DND-41 (cell line): Measurements from ENCODE around the gene IDH3A.

ENCODE experiments used
- ATAC-seq: fragments of 200-7000 bp; cut with Tn5 transposase; 3 replicates; pipeline ENCODE4 v1.9.1; 2021; ENCODE audit warnings: low read depth; ENCODE audit not compliant: insufficient read depth
- DNase-seq: peaks from one replicate; pipeline ENCODE4 v3.0.0-alpha.2; 2020
- H2AFZ ChIP-seq: 2 replicates; pipeline ENCODE4 v1.6.0; 2012; ENCODE audit warnings: low read depth, low read length
- H3K27ac ChIP-seq: 2 replicates; pipeline ENCODE4 v1.5.1; 2012; ENCODE audit warnings: low read length, inconsistent platforms
- H3K27me3 ChIP-seq: fragments of 200-600 bp; sonication (generic); 2 replicates; pipeline ENCODE4 v1.6.0; 2012; ENCODE audit warnings: low read length, mild to moderate bottlenecking, inconsistent platforms; ENCODE audit not compliant: insufficient read depth, poor library complexity
- H3K36me3 ChIP-seq: 2 replicates; pipeline ENCODE4 v1.5.1; 2012; ENCODE audit warnings: low read length, inconsistent platforms; ENCODE audit not compliant: insufficient read depth
- H3K4me1 ChIP-seq: 2 replicates; pipeline ENCODE4 v1.5.1; 2012; ENCODE audit warnings: mild to moderate bottlenecking, low read length; ENCODE audit not compliant: insufficient read depth
- H3K4me2 ChIP-seq: 2 replicates; pipeline ENCODE4 v1.6.0; 2012; ENCODE audit warnings: mild to moderate bottlenecking, moderate library complexity, low read length, inconsistent platforms; ENCODE audit not compliant: insufficient read depth
- H3K4me3 ChIP-seq, 2 experiments: fragments of 200-600 bp in 1 of 2; shearing (Covaris generic) in 1 of 2; 2 replicates each; pipeline ENCODE4 v1.5.1; 2012 to 2016; ENCODE audit warnings: inconsistent platforms in 2 of 2, low read length in 2 of 2, mild to moderate bottlenecking in 2 of 2, low read depth in 1 of 2, moderate library complexity in 1 of 2
- H3K79me2 ChIP-seq: 2 replicates; pipeline ENCODE4 v1.6.0; 2012; ENCODE audit warnings: low read length, inconsistent platforms; ENCODE audit not compliant: insufficient read depth
- H3K9ac ChIP-seq: 2 replicates; pipeline ENCODE4 v1.6.0; 2012; ENCODE audit warnings: low read depth, mild to moderate bottlenecking, inconsistent platforms, low read length, moderate library complexity
- H3K9me3 ChIP-seq: 2 replicates; pipeline ENCODE4 v1.5.1; 2012; ENCODE audit warnings: low read length, moderate library complexity, mild to moderate bottlenecking, inconsistent platforms; ENCODE audit not compliant: insufficient read depth, severe bottlenecking
- H4K20me1 ChIP-seq: 2 replicates; pipeline ENCODE4 v1.6.0; 2012; ENCODE audit warnings: low read length; ENCODE audit not compliant: insufficient read depth
- CTCF ChIP-seq: IDR thresholded peaks from 2 replicates; pipeline ENCODE4 v1.5.1; 2012; ENCODE audit warnings: borderline replicate concordance, low read length, moderate library complexity, mild to moderate bottlenecking; ENCODE audit not compliant: poor library complexity, severe bottlenecking; ENCODE audit errors: extremely low read depth
- EZH2 ChIP-seq: IDR thresholded peaks from 3 replicates; pipeline ENCODE4 v1.6.1; 2012; ENCODE audit warnings: borderline replicate concordance, low read depth, mild to moderate bottlenecking, moderate library complexity, low read length, inconsistent platforms; ENCODE audit not compliant: severe bottlenecking

Gene IDH3A

DNA sequence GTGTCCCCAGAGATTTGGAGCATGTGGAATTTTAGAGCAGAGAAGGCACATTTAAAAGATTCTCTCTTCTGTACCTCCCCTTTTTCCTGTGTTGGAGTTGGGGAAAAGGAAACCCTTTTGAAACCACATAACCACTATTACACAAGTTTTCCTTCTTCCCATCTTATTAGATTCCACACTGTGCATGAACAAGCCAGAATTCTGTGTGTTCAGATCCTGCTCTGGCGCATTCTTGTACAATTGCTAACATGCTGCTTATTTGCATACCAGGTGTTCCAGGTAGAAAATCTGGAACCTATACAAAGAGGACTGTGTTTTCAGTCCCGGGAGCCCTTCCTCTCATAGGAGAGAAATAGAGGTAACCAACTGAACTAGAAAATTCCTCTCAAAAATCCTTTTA lies 15.4 kb upstream of the IDH3A start:
- ATAC-seq (no peak), DNase-seq (no peak)
- Histone ChIP-seq H3K36me3 (no peaks in the 10 kb centered on the region), H4K20me1 (no peaks in the 10 kb centered on the region), H3K9me3 (no peaks in the 10 kb centered on the region), H3K9ac (no peak overlapping the region), H3K4me3 (no peak overlapping the region), H3K27me3 (no peaks in the 10 kb centered on the region), H3K27ac (no peak overlapping the region), H3K4me2 (no peak overlapping the region), H2AFZ (no peak overlapping the region), H3K79me2 (no peaks in the 10 kb centered on the region), H3K4me1 (peaks cover 15% of the 10 kb centered on the region)
- no peak for TF ChIP-seq CTCF

- Histone ChIP-seq H3K36me3 (no peaks in the 10 kb centered on the region), H3K79me2 (no peaks in the 10 kb centered on the region), H3K9me3 (no peaks in the 10 kb centered on the region), H3K27me3 (no peaks in the 10 kb centered on the region), H2AFZ (no peak overlapping the region), H4K20me1 (no peaks in the 10 kb centered on the region), H3K4me3 (no peak overlapping the region), H3K9ac (no peak overlapping the region), H3K4me1 (no peaks in the 10 kb centered on the region), H3K27ac (no peak overlapping the region), H3K4me2 (no peak overlapping the region)
- ATAC-seq (no peak), DNase-seq (no peak)
- no peak for TF ChIP-seq EZH2
- TF ChIP-seq CTCF = no peak
Observed at GRCh38 chr15:78139578-78139977, 9.6 kb upstream of the IDH3A start.

- DNase-seq = no peak
- no peak overlapping the region for H3K4me2 ChIP-seq
- no peak overlapping the region for H3K9ac ChIP-seq
- H3K36me3 ChIP-seq = no peaks in the 10 kb centered on the region
- no peak overlapping the region for H2AFZ ChIP-seq
- no peaks in the 10 kb centered on the region for H3K79me2 ChIP-seq
- H3K9me3 ChIP-seq = no peaks in the 10 kb centered on the region
- no peaks in the 10 kb centered on the region for H3K4me1 ChIP-seq
- ATAC-seq = no peak
- no peaks in the 10 kb centered on the region for H4K20me1 ChIP-seq
- H3K4me3 ChIP-seq = no peak overlapping the region
- no peaks in the 10 kb centered on the region for H3K27me3 ChIP-seq
- no peak overlapping the region for H3K27ac ChIP-seq
- TF ChIP-seq EZH2 (no peak), CTCF (no peak)
Observed at GRCh38 chr15:78140292-78140691, 8.9 kb upstream of the IDH3A start.

- Histone ChIP-seq H2AFZ (no peak overlapping the region), H3K4me3 (no peak overlapping the region), H3K9me3 (no peaks in the 10 kb centered on the region), H3K27me3 (no peaks in the 10 kb centered on the region), H3K4me2 (no peak overlapping the region), H3K36me3 (no peaks in the 10 kb centered on the region), H3K79me2 (no peaks in the 10 kb centered on the region), H4K20me1 (no peaks in the 10 kb centered on the region), H3K4me1 (no peaks in the 10 kb centered on the region), H3K27ac (no peak overlapping the region), H3K9ac (no peak overlapping the region)
- DNase-seq (no peak), ATAC-seq (no peak)
- TF ChIP-seq CTCF (no peak), EZH2 (no peak)
Observed at GRCh38 chr15:78142332-78142731, 6.8 kb upstream of the IDH3A start.
